Muscle layer of colon (tissue), 2 donors: Measurements from ENCODE around the gene APOL5.

Experiments
- H3K27ac ChIP-seq: one replicate; pipeline ENCODE4 v1.7.0; 2013; ENCODE audit warnings: low read depth, mild to moderate bottlenecking, low read length, moderate library complexity
- H3K27me3 ChIP-seq, 2 donors: one replicate each; pipeline ENCODE4 v1.7.0; 2013; ENCODE audit warnings: low read length in 2 of 2, mild to moderate bottlenecking in 2 of 2; ENCODE audit not compliant: insufficient read depth in 2 of 2, control insufficient read depth in 1 of 2
- H3K36me3 ChIP-seq: one replicate; pipeline ENCODE4 v1.7.0; 2013; ENCODE audit warnings: mild to moderate bottlenecking, low read length; ENCODE audit not compliant: insufficient read depth
- H3K4me1 ChIP-seq: one replicate; pipeline ENCODE4 v1.7.0; 2013; ENCODE audit warnings: mild to moderate bottlenecking, low read length; ENCODE audit not compliant: insufficient read depth
- H3K4me3 ChIP-seq, 2 donors: one replicate each; pipeline ENCODE4 v1.7.0; 2013; ENCODE audit warnings: low read length in 2 of 2, low read depth in 1 of 2, mild to moderate bottlenecking in 1 of 2, moderate library complexity in 1 of 2
- H3K9ac ChIP-seq: one replicate; pipeline ENCODE4 v1.7.0; 2013; ENCODE audit warnings: low read length
- H3K9me3 ChIP-seq: one replicate; pipeline ENCODE4 v1.7.0; 2013; ENCODE audit warnings: mild to moderate bottlenecking, low read length
- donor health status: abdominal sarcoma.
- donor health status: Adenocarcinoma of cecum.

APOL5 gene

DNA sequence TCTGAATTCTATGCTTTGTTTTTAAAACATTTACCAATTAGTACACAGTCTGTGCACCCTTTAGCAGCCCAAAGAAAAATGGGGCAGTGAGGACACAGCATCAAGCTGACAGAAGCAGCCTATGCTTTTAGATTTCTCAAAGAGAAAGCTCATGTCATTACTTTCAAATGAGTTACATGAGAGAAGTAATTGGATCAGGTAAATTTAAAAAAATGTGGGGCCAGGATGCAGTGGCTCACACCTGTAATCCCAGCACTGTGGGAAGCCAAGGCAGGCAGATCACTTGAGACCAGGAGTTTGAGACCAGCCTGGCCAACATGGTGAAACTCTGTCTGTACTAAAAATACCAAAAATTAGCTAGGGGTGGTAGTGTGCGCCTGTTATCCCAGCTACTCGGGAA lies 57.7 kb downstream of the APOL5 start:
- Histone ChIP-seq H3K36me3 (no peaks in the 10 kb centered on the region), H3K9me3 (no peaks in the 10 kb centered on the region), H3K9ac (no peak overlapping the region), H3K4me1 (peaks cover 29% of the 10 kb centered on the region), H3K27ac (no peak overlapping the region), H3K27me3 (no peaks in the 10 kb centered on the region), H3K4me3 (no peak overlapping the region)

DNA sequence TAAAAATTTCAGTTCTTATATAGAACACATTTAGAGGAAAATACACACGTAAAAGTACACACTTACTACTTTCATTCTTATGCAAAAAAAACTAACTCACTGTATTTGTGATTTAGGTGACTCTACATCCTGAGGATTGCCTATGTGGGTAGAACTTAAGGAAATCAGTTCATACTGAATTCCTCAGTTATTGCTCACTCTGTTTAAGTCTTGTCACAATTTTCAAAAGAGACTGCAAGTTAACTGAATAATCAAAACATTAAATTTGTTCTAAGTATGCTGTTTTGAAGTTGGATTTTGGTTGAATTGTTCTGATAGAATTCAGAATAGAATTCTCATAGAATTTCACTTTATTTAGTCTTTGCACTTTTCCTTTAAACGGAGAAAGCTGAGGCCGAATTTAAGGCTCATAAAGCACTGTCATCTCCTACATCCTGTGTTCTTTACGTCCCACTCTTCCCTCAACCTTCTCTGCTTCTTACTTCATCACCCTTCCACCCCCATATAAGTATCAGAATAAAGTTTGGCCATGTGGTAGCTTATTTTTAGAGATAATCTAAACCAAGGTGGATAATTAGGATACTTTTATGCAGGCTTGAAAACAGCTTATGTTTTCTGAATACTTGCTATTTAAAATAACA lies 59.8 kb downstream of the APOL5 start:
- H3K4me3 ChIP-seq, result no peak overlapping the region
- H3K27me3 ChIP-seq, result no peaks in the 10 kb centered on the region
- H3K4me1 ChIP-seq, result peaks cover 41% of the 10 kb centered on the region
- H3K36me3 ChIP-seq, result peaks cover 8% of the 10 kb centered on the region
- no peak overlapping the region for H3K9ac ChIP-seq
- H3K9me3 ChIP-seq, result no peaks in the 10 kb centered on the region
- no peak overlapping the region for H3K27ac ChIP-seq
